Measurements from ENCODE around the gene PSMB5.
A peak's percentile ranks its signal among the peaks of the same experiment; 100 is the strongest.

PSMB5 gene

GRCh38 chr14:23040100-23040499 lies 5.4 kb upstream of the PSMB5 start:
- H3K4me3 ChIP-seq (ENCODE audit: low read depth, low read length): no peak overlapping the region
- H3K4me1 ChIP-seq (ENCODE audit: control insufficient read depth, insufficient read depth, low read length): no peaks in the 10 kb centered on the region
- ChIA-PET POLR2A (interaction anchor here (0.6 to 1.1 kb wide), 2 partner anchors 25 to 33 kb away, joined by 3 to 4 read pairs; no protein-coding TSS in a partner anchor), CTCF (interaction anchor here (0.6 to 3.4 kb wide), 9 partner anchors 15 to 272 kb away, joined by 3 to 22 read pairs (median 4); no protein-coding TSS in a partner anchor)
- H3K9me3 ChIP-seq (ENCODE audit: control insufficient read depth, insufficient read depth, low read depth, low read length): no peaks in the 10 kb centered on the region
- no peaks in the 10 kb centered on the region for H3K36me3 ChIP-seq (ENCODE audit: control insufficient read depth in 2 of 2, insufficient read depth in 1 of 2, low read length in 2 of 2)
- H3K27ac ChIP-seq (ENCODE audit: extremely low read depth, low read depth, low read length): no peak overlapping the region
- TF ChIP-seq ZNF707 (tag by site-specific recombination; IDR thresholded peaks at IDR 0.05) (no peak), ZIC2 (tag by site-specific recombination; IDR thresholded peaks at IDR 0.05) (no peak), ZFP3 (tag by site-specific recombination; IDR thresholded peaks at IDR 0.05; ENCODE audit: low read depth) (no peak), ZFP37 (tag by site-specific recombination; IDR thresholded peaks at IDR 0.05) (no peak), ZNF692 (tag by site-specific recombination; IDR thresholded peaks at IDR 0.05) (no peak), ZNF121 (tag by site-specific recombination; IDR thresholded peaks at IDR 0.05) (no peak), ZNF394 (tag by site-specific recombination; IDR thresholded peaks at IDR 0.05; ENCODE audit: borderline replicate concordance) (no peak), ZSCAN30 (tag by site-specific recombination; IDR thresholded peaks at IDR 0.05) (no peak), ZNF148 (tag by site-specific recombination; IDR thresholded peaks at IDR 0.05; ENCODE audit: borderline replicate concordance) (no peak), ZNF155 (tag by site-specific recombination; IDR thresholded peaks at IDR 0.05) (no peak), ZNF10 (tag by site-specific recombination; IDR thresholded peaks at IDR 0.05) (no peak), ZNF560 (tag by site-specific recombination; IDR thresholded peaks at IDR 0.05; ENCODE audit: borderline replicate concordance) (no peak), ZNF768 (tag by site-specific recombination; IDR thresholded peaks at IDR 0.05) (no peak), SCRT2 (tag by site-specific recombination; IDR thresholded peaks at IDR 0.05) (no peak), ZNF677 (tag by site-specific recombination; IDR thresholded peaks at IDR 0.05) (no peak)

- Histone ChIP-seq H3K36me3 (ENCODE audit: control insufficient read depth in 2 of 2, insufficient read depth in 1 of 2, low read length in 2 of 2) (peaks cover 18 to 30% of the 10 kb centered on the region in 2 experiments), H3K4me1 (ENCODE audit: control insufficient read depth, insufficient read depth, low read length) (no peaks in the 10 kb centered on the region), H3K9me3 (ENCODE audit: control insufficient read depth, insufficient read depth, low read depth, low read length) (no peaks in the 10 kb centered on the region), H3K27ac (ENCODE audit: extremely low read depth, low read depth, low read length) (peak overlapping the region; percentile 89), H3K4me3 (ENCODE audit: low read depth, low read length) (no peak overlapping the region)
- ChIA-PET POLR2A (interaction anchor here (1.0 kb wide), 1 partner anchor 29 kb away, joined by 3 read pairs; no protein-coding TSS in a partner anchor), CTCF (no interaction called here)
- TF ChIP-seq SCRT1 (tag by site-specific recombination; IDR thresholded peaks at IDR 0.05; ENCODE audit: borderline replicate concordance) (peak; percentile 98), EGR2 (tag by site-specific recombination; IDR thresholded peaks at IDR 0.05; ENCODE audit: low read depth) (no peak), ZNF555 (tag by site-specific recombination; conservative IDR thresholded peaks at IDR 0.05) (no peak), ZNF48 (tag by site-specific recombination; IDR thresholded peaks at IDR 0.05) (no peak), ZBTB17 (tag by site-specific recombination; IDR thresholded peaks at IDR 0.05) (no peak; the same call in 1 of the 2 replicates), GFI1B (tag by site-specific recombination; IDR thresholded peaks at IDR 0.05) (no peak), ZNF621 (tag by site-specific recombination; IDR thresholded peaks at IDR 0.05) (no peak), ZNF530 (tag by site-specific recombination; IDR thresholded peaks at IDR 0.05; ENCODE audit: low read depth) (no peak), ZNF768 (tag by site-specific recombination; IDR thresholded peaks at IDR 0.05) (no peak), SP7 (tag by site-specific recombination; IDR thresholded peaks at IDR 0.05) (0 out of 2 replicates have a peak, but pooled peaks have one; percentile 3), ZNF747 (tag by site-specific recombination; IDR thresholded peaks at IDR 0.05) (no peak), ZNF10 (tag by site-specific recombination; IDR thresholded peaks at IDR 0.05) (peak; percentile 95), HOXD13 (CRISPR knock-in tag; IDR thresholded peaks at IDR 0.05; ENCODE audit: borderline replicate concordance) (no peak), ZNF610 (tag by site-specific recombination; IDR thresholded peaks at IDR 0.05; ENCODE audit: borderline replicate concordance) (no peak)
These were observed 824 bp upstream of the PSMB5 start for GRCh38 chr14:23035303-23036144.

All from HEK293 (cell line).